B cell (primary cell): ENCODE data around the gene RNF207. TPM values are rescaled to one million over a fixed set of nuclear protein-coding genes. Genes with fewer than 3 reads are reported as not detected.
A peak's percentile ranks its signal among the peaks of the same experiment; 100 is the strongest.

Experiments
- ATAC-seq: fragments of 200-7000 bp; cut with Tn5 transposase; one replicate; pipeline ENCODE4 v1.10.0; 2021; ENCODE audit warnings: low read depth, mild to moderate bottlenecking, moderate number of reproducible peaks, moderate library complexity
- CTCF ChIA-PET: fragments of 350-600 bp; sonication (Branson Sonifier 250); formaldehyde crosslinking; loops from one replicate; lab custom pipeline; 2021; ENCODE audit warnings: antibody characterized with exemption, inconsistent platforms; lab: Charles Lee
- POLR2A ChIA-PET: fragments of 350-600 bp; sonication (Branson Sonifier 250); formaldehyde crosslinking; loops from one replicate; lab custom pipeline; 2021; ENCODE audit warnings: antibody characterized with exemption; lab: Charles Lee
- DNase-seq: peaks from one replicate; pipeline ENCODE4 v3.0.0; 2013
- H2AFZ ChIP-seq: 2 replicates; pipeline ENCODE4 v1.6.1; 2012; ENCODE audit warnings: mild to moderate bottlenecking, low read depth, low read length; ENCODE audit not compliant: insufficient read depth, poor library complexity, severe bottlenecking
- H3K27ac ChIP-seq, 2 donors: 1 replicate in 1 of 2; 2 replicates in 1 of 2; pipeline ENCODE4 v1.5.1; 2012 to 2013; ENCODE audit warnings: low read length in 2 of 2, mild to moderate bottlenecking in 2 of 2, moderate library complexity in 1 of 2
- H3K27me3 ChIP-seq, 4 experiments: fragments of 200-600 bp in 1 of 4; sonication (generic) in 1 of 4; replicated peaks in 1 of 4; 1 replicate in 2 of 4; 2 replicates in 2 of 4; pipeline versions ENCODE4 v1.6.1 to v1.7.0; 2013 to 2016; ENCODE audit warnings: low read length in 3 of 4, mild to moderate bottlenecking in 2 of 4, mixed read lengths in 1 of 4, moderate library complexity in 1 of 4; ENCODE audit not compliant: insufficient read depth in 4 of 4, control insufficient read depth in 3 of 4; ENCODE audit errors: control extremely low read depth in 1 of 4
- H3K36me3 ChIP-seq, 2 experiments: replicated peaks in 1 of 2; 1 replicate in 1 of 2; 2 replicates in 1 of 2; pipeline versions ENCODE4 v1.6.1 to v1.7.1; 2013; ENCODE audit warnings: low read length in 1 of 2; ENCODE audit not compliant: insufficient read depth in 2 of 2, control insufficient read depth in 1 of 2; ENCODE audit errors: control extremely low read depth in 1 of 2, extremely low read depth in 1 of 2
- H3K4me1 ChIP-seq, 2 donors: fragments of 200-600 bp in 1 of 2; sonication (generic) in 1 of 2; 1 replicate in 1 of 2; 2 replicates in 1 of 2; pipeline versions ENCODE4 v1.5.1 to v1.6.1; 2013 to 2017; ENCODE audit warnings: low read length in 2 of 2; ENCODE audit not compliant: control insufficient read depth in 2 of 2, insufficient read depth in 2 of 2
- H3K4me2 ChIP-seq: replicated peaks from 2 replicates; pipeline ENCODE3; 2012; ENCODE audit warnings: mild to moderate bottlenecking, low read depth, low read length; ENCODE audit not compliant: poor library complexity, severe bottlenecking
- H3K4me3 ChIP-seq, 5 experiments: fragments of 200-600 bp in 1 of 5; sonication (generic) in 1 of 5; 1 replicate in 3 of 5; 2 replicates in 2 of 5; pipeline versions ENCODE4 v1.5.1 to v1.7.0; 2011 to 2016; ENCODE audit warnings: low read length in 4 of 5, mild to moderate bottlenecking in 4 of 5, low read depth in 2 of 5, control low read depth in 1 of 5, moderate library complexity in 1 of 5; ENCODE audit not compliant: insufficient read depth in 1 of 5; ENCODE audit errors: control extremely low read depth in 1 of 5, extremely low read depth in 1 of 5
- H3K79me2 ChIP-seq: fragments of 200-600 bp; sonication (generic); one replicate; pipeline ENCODE4 v1.6.0; 2016; ENCODE audit warnings: low read length; ENCODE audit not compliant: control insufficient read depth, insufficient read depth
- H3K9ac ChIP-seq: fragments of 200-600 bp; sonication (generic); 2 replicates; pipeline ENCODE4 v1.6.1; 2017; ENCODE audit warnings: mild to moderate bottlenecking, low read length, moderate library complexity
- H3K9me3 ChIP-seq, 3 donors: one replicate each; pipeline versions ENCODE4 v1.6.1 to v1.7.1; 2013; ENCODE audit warnings: low read length in 2 of 3; ENCODE audit not compliant: control insufficient read depth in 2 of 3, insufficient read depth in 1 of 3; ENCODE audit errors: control extremely low read depth in 1 of 3
- H4K20me1 ChIP-seq: 2 replicates; pipeline ENCODE4 v1.6.0; 2012; ENCODE audit warnings: mild to moderate bottlenecking, low read length; ENCODE audit not compliant: insufficient read depth, control insufficient read depth, poor library complexity, severe bottlenecking
- H3K27ac Mint-ChIP-seq: one replicate; pipeline ENCODE4 v1.8.0; 2021; ENCODE audit warnings: mixed read lengths
- H3K27me3 Mint-ChIP-seq: one replicate; pipeline ENCODE4 v1.8.0; 2021; ENCODE audit warnings: mixed read lengths
- H3K4me1 Mint-ChIP-seq: one replicate; pipeline ENCODE4 v1.8.0; 2021; ENCODE audit warnings: mixed read lengths
- H3K4me3 Mint-ChIP-seq: one replicate; pipeline ENCODE4 v1.8.0; 2021; ENCODE audit warnings: mixed read lengths
- H3K9me3 Mint-ChIP-seq: one replicate; pipeline ENCODE4 v1.8.0; 2022; ENCODE audit warnings: mixed read lengths; ENCODE audit not compliant: insufficient read depth
- EZH2 ChIP-seq: IDR thresholded peaks from 2 replicates; pipeline ENCODE4 v1.6.1; 2012; ENCODE audit warnings: borderline replicate concordance, low read depth, mild to moderate bottlenecking, moderate library complexity, low read length; ENCODE audit not compliant: insufficient read depth, poor library complexity, severe bottlenecking
- WGBS: methylation state at CpG from one replicate; pipeline ENCODE4 v1.1.5; 2013; ENCODE audit warnings: missing lambda C conversion rate; ENCODE audit not compliant: insufficient coverage; 5-methylcytosine and 5-hydroxymethylcytosine counted together
- intact Hi-C: fragments of 100-400 bp; cut with micrococcal nuclease; formaldehyde crosslinking; loops from one replicate; pipeline ENCODE4 v1.10.0; 2022
- polyA plus RNA-seq: library from polyadenylated mRNA; depleted of rRNA; stranded (reverse); fragments of >200 nt; gene quantifications from 2 replicates; pipeline ENCODE4 v1.2.3, GENCODE V29; 2012
- total RNA-seq, 2 donors: library from RNA; stranded (reverse); fragments of 120-200 nt in 1 of 2; gene quantifications; 1 replicate in 1 of 2; 2 replicates in 1 of 2; pipeline versions ENCODE4 v1.2.3 to v1.2.4, GENCODE V29; 2013 to 2022
- TF ChIP-seq, protein P1 (sequence below): fragments of 200-600 bp; IDR thresholded peaks from one replicate; pipeline ENCODE4 v1.8.0; 2022; ENCODE audit warnings: antibody characterized with exemption, mild to moderate bottlenecking

Gene RNF207
- total and polyA plus RNA-seq, 2 donors (not counting 1 experiment from before 2014, with no cell fraction given): 1.5 to 6.8 TPM

DNA sequence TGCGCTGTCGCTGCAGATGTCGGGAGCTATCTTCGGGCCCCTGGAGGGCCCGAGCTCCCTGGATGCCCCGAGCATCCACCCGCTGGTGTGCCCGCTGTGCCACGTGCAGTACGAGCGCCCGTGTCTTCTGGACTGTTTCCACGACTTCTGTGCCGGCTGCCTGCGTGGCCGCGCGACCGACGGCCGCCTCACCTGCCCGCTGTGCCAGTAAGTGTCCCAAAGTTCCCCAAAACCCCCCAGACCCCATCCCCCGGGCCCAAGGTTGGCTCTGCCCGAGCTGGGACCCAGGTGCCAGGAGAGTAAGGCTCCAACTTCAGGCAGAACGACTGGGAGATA is 569 bp downstream of the RNF207 start:
- ATAC-seq (no peak), DNase-seq (no peak)
- Histone ChIP-seq H3K4me3 (peak overlapping the region in 3 of 5 experiments; percentile 48 to 58 (median 56)), H2AFZ (peak overlapping the region; percentile 71), H3K27me3 (peaks cover 0 to 58% (median 20%) of the 10 kb centered on the region in 4 experiments), H3K4me2 (peak overlapping the region; percentile 92), H3K4me1 (peaks cover 36 to 38% of the 10 kb centered on the region in 2 donors), H3K79me2 (peaks cover 3% of the 10 kb centered on the region), H3K9ac (peak overlapping the region; percentile 65), H3K9me3 (peaks cover 0 to 18% (median 0%) of the 10 kb centered on the region in 3 donors), H3K27ac (no peak overlapping the region), H4K20me1 (no peaks in the 10 kb centered on the region), H3K36me3 (no peaks in the 10 kb centered on the region)
- ChIA-PET POLR2A (no interaction called here), CTCF (no interaction called here)
- Mint-ChIP-seq H3K4me1 (peaks cover 18% of the 10 kb centered on the region), H3K27me3 (peaks cover 16% of the 10 kb centered on the region), H3K4me3 (peak overlapping the region; percentile 57), H3K27ac (no peak overlapping the region), H3K9me3 (no peaks in the 10 kb centered on the region)
- TF ChIP-seq, protein P1, sequence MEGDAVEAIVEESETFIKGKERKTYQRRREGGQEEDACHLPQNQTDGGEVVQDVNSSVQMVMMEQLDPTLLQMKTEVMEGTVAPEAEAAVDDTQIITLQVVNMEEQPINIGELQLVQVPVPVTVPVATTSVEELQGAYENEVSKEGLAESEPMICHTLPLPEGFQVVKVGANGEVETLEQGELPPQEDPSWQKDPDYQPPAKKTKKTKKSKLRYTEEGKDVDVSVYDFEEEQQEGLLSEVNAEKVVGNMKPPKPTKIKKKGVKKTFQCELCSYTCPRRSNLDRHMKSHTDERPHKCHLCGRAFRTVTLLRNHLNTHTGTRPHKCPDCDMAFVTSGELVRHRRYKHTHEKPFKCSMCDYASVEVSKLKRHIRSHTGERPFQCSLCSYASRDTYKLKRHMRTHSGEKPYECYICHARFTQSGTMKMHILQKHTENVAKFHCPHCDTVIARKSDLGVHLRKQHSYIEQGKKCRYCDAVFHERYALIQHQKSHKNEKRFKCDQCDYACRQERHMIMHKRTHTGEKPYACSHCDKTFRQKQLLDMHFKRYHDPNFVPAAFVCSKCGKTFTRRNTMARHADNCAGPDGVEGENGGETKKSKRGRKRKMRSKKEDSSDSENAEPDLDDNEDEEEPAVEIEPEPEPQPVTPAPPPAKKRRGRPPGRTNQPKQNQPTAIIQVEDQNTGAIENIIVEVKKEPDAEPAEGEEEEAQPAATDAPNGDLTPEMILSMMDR: no peak
- TF ChIP-seq EZH2: no peak
- intact Hi-C loops: no loop called here
- 10% methylated on average over 25 of the region's 25 CpGs for WGBS

DNA sequence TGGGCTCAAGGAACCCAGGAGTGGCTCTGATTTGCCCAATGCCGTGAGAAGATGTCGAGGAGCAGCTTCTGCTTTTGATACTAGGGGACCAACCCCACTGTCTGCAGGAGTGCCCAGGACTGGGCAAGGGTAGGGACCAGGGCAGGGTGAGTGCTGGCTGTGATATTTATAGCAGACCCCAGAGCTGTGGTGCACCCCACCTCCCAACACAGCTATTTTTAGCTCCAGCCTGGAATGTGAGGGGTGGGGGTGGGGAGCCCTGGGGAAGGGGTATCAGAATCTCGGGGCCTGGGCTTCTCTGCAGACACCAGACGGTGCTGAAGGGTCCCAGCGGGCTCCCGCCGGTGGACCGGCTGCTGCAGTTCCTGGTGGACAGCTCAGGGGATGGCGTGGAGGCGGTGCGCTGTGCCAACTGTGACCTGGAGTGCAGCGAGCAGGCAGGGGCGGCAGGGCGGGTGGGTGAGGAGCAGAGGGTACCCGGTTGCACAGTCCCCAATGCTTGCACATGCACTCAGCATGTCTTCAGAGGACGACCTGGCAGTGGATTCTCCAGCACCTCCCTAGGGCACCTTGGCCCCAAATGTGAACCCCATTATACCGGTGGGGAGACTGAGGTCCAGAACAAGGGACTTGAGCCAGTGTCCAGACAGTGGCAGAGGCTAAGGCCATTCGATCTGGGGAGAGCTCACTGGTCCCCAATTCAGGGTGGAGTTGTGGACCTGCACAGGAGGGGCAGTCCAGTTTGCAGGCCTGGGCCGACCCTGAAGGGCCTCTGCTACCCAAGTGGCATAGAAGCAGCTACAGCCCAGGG is 1.4 kb downstream of the RNF207 start:
- peaks cover 38 to 43% of the 10 kb centered on the region in 2 donors for H3K4me1 ChIP-seq
- Mint-ChIP-seq H3K4me1 (peaks cover 23% of the 10 kb centered on the region), H3K27ac (no peak overlapping the region), H3K9me3 (no peaks in the 10 kb centered on the region), H3K27me3 (peaks cover 21% of the 10 kb centered on the region), H3K4me3 (peak overlapping the region; percentile 57)
- POLR2A ChIA-PET: no interaction called here
- no peak for TF ChIP-seq EZH2
- TF ChIP-seq, protein P1: no peak
- 68% methylated on average over 17 of the region's 19 CpGs for WGBS
- CTCF ChIA-PET: no interaction called here
- no peaks in the 10 kb centered on the region for H3K79me2 ChIP-seq
- no peak overlapping the region for H2AFZ ChIP-seq
- H3K4me2 ChIP-seq: peak overlapping the region; percentile 92
- H3K4me3 ChIP-seq: no peak overlapping the region
- no peak for DNase-seq
- no peak for ATAC-seq
- peaks cover 0 to 18% (median 0%) of the 10 kb centered on the region in 3 donors for H3K9me3 ChIP-seq
- no peak overlapping the region for H3K27ac ChIP-seq
- intact Hi-C loops: no loop called here
- H4K20me1 ChIP-seq: no peaks in the 10 kb centered on the region
- H3K9ac ChIP-seq: no peak overlapping the region
- no peaks in the 10 kb centered on the region for H3K36me3 ChIP-seq
- H3K27me3 ChIP-seq: peaks cover 0 to 58% (median 20%) of the 10 kb centered on the region in 4 experiments
